IPS-NIHi11 (cell line): ENCODE data around the gene MXRA8.
A peak's percentile ranks its signal among the peaks of the same experiment; 100 is the strongest.

Experiments
- DNase-seq: peaks from one replicate; pipeline ENCODE4 v3.0.0; 2012; ENCODE audit warnings: mixed read lengths, low spot score

MXRA8 gene

DNA sequence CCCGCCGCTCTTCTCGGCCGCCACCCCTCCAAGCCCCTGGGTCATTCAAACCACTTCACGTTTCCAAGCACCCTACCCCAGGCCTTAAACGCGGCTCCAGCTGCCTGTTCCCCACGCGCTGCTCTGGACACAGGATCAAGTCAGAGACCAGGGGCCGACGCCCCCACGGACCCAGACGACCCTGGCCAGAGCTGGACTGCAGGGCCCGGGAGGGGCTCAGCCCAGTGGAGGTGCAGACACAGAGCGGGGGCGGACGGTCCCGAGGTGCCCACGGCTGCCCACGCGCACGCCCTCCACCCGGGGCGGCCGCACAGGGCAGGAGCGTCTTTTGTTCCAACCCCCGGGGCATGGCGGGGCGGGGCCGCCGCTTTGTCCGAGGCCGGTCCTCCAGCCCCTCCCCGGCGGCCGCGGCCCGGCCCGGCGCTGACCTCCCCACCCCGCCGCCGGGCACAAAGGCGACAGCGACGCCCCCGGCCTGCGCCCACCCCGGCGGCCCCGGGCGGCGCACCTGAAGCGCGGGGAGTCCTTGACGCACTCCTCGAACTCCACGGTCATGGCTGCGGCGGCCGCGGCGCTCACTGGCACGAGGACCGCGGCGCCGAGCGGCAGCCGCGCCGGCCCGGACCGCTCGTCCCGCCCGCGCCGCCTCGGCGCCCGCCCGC is 51.0 kb downstream of the MXRA8 start:
- DNase-seq: no peak

DNA sequence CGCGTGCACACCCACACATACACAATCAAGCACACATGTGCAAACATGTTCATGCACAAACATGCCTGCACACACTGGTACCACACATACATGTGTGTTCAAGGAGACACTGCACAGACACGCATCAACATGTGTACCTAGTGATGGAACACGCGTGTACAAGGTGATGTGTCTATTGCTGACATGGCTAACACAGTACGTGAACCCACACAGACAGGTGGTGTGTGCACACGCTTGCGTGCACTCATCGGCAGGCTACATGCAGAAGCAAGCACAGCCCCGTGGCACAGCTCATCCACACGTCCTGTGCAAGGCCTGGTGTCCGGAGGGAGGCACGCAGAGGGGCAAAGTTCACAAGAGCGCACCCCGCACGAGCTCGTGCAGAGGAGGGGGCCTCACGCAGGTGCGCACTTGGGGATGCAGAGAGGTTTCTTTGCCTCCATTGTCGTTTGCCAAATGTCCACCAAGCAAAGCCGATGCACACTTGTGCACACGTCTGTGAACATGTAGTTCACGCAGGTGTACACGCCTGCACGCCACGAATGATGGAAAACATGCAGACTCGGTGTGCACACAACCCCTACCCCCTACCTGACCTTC is 51.6 kb downstream of the MXRA8 start:
- DNase-seq: no peak

DNA sequence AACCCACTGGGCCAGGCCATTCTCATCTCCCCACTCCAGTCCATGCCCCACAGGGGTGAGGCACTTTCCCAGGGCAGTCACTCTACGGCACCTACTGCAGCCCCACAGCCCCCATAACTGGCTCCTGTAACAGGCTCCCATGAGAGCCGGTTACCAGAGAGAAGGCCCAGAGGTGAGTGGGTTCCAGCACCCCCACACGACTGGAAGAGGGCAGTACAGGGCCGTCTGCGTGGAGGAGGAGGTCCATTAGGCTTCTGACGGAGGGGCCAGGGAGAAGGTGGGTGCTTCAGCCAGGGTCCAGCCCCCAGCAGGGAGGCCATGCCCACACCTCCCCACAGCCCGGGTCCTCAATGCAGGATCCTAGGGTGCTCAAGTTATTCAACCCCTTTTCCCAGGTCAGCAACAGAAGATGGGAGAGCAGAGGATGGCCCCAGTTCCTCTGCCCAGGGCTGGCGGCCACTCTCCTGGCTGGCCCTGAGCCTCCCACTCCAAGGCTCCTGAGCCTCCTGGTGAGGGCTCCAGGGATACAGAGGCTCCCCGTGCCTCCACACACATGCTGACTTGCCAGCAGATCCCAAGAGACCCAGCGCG is 52.2 kb downstream of the MXRA8 start:
- peak; percentile 29 for DNase-seq

DNA sequence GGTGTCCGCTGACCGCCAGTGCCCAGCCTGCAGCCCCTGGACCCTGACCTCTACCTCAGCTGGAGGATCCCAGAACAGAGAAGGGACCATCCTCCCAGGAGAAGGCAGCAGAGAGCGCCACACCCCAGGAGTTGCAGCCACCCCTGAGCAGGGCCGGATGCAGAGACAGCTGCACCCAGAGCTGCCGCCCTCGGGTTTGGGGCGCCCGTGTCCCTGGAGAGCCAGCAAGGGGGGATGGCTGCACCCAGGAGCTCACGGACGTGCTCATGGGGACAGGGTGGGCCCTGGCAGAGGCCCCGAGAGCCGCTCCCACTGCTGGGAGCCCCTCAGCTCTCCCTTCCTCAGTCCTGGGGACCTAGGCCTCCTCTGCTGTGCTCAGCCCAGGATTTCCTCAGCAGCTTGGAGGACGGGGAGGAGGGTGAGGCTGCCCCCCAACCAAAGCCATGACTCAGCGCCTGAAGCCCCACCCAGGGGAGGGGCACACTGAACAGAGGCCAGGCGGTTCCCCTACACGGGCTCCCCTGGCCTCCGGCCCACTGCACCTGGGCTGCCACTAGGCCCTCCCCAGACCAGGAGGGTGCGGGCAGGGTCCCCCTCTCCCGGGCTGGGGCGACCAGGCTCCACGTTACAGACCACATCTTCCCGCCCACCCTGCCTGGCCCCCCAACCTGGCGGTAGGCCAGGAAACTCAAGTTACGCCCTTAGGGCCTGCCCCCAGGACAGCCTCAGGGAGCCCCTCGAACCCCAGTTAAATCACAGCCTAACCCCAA is 52.9 kb downstream of the MXRA8 start:
- DNase-seq: no peak

DNA sequence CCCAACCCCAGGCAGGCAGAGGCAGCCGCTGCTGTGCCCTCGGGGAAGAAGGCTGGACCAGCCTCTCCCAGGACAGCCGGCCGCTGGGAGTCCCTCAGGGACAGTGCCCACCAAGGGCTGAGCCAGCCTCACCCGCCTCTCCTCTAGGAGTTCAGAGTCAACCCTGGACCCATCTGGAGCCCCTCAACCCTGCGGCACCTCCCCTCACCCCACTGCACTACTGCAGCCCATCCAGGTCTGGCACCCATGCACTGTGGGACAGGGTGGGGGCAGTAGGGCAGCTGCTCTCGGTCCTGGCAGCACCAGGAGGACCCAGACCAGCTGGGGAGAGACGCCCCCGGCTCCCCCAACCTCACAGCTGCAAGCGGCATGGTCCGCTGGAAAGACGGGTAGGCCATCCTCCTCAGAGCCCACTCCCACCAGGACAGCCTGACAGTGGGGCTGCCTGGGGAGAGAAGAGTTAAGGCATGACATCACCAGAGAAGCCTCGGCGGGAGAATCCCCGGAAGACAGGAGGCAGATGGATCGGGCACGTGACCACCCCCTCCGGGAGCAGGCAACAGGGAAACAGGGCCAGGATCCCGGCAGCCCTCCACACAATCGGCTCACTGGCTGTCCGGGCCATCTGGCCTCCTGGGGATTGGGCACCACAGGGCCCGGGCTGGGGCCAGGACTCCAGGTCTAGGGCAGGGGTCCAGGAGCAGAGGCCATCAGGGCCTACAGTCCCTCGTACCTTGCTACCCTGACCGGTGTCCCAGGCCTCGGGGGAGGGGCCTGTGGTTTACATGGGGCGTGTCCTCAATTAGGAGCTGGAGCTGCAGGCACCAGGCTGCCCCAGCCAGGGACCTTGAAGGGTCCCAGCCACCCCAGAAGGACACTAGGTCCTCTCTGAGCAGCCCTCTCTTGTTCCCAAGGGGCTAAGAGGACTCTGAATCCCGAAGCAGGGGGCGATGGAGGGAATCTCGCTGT is 53.7 kb downstream of the MXRA8 start:
- no peak for DNase-seq

DNA sequence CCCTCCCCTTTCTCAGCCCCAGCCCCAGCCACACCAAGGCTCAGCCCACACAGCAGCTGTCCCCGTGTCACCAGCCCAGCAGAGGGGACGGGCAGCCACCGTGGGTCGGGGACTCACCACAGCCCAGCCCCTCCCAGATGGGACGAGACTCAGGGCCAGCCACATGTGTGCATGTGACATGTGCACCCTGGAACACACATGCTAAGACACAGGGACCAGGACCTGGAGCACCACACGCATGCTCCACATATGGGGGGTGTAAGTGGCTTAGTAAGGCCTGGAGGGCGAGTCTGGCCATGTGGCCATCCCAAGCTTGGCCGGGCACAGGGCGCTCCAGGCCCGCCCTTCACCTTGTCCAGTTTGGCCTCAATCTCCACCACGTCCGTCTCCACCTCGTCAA is 54.6 kb downstream of the MXRA8 start:
- no peak for DNase-seq

DNA sequence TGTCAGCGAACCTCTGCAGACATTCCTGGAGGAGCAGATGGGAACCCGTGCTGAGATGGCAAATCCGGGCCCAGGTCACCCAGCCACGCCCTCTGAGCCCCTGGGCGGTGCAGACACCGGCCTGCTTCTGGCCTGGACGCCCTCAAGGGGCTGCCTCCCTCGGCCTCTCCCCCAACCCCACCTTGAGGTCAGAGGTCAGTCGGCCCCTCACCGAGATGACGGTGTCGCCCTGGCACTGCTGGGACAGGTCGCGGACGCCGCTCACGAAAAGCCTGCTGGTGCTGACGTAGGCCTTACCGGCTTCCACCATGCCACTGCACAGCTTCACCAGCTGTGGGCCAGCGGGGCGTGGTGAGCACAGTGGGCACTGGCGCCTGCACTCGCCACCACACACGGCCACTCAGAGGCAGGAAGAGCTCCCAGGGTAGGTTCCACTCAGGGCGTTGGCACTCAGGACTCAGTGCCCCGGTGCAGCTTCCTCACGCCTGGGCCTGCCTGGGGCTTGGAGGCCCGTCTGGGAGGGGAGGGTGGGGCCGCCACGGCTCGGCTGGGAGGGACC is 55.3 kb downstream of the MXRA8 start:
- DNase-seq: no peak
